A549 (cell line): ENCODE results near the gene KLRD1. TPM values are rescaled to one million over a fixed set of nuclear protein-coding genes. Genes with fewer than 3 reads are reported as not detected.
"Not testable (repeated sequence)": the region's sequence is repeated elsewhere in the genome, so short reads cannot be mapped to it uniquely, and the experiment has no call there.

Experiments used
- ATAC-seq, 2 experiments: fragments of 200-7000 bp in 1 of 2; fragments of >200 bp in 1 of 2; cut with Nextera tagmentation in 1 of 2; cut with Tn5 transposase in 1 of 2; 3 replicates each; pipeline versions ENCODE4 v1.8.0 to v1.9.1; 2018 to 2020; ENCODE audit warnings: mild to moderate bottlenecking in 1 of 2, moderate library complexity in 1 of 2
- CTCF ChIA-PET: fragments of 300-600 bp; sonication (Branson Sonifier 250); formaldehyde crosslinking; extraction: SDS; loops from one replicate; lab custom pipeline; 2021; ENCODE audit warnings: antibody characterized with exemption, inconsistent platforms; lab: Yijun Ruan, JAX
- POLR2A ChIA-PET: fragments of 350-600 bp; formaldehyde crosslinking; extraction: SDS; loops from one replicate; lab custom pipeline; 2021; ENCODE audit warnings: antibody characterized with exemption, inconsistent platforms; lab: Yijun Ruan, JAX
- DNase-seq, 2 experiments: peaks; one replicate each; pipeline versions ENCODE4 v3.0.0 to v3.0.0-alpha.2; 2011 to 2016; ENCODE audit warnings: low read depth in 1 of 2, low spot score in 1 of 2
- FAIRE-seq: peaks from 2 replicates; lab custom pipeline; 2011; peaks lifted over from hg19 to GRCh38; lab: Jason Lieb, UNC
- H3K27ac ChIP-seq, 2 experiments: fragments of >200 bp; sonication (Bioruptor Twin); formaldehyde crosslinking; 3 replicates each; pipeline ENCODE4 v1.5.1; 2016 to 2017
- H3K4me1 ChIP-seq: fragments of >200 bp; sonication (Bioruptor Twin); formaldehyde crosslinking; 3 replicates; pipeline ENCODE4 v1.6.1; 2016
- H3K4me2 ChIP-seq: fragments of >200 bp; sonication (Bioruptor Twin); formaldehyde crosslinking; 3 replicates; pipeline ENCODE4 v1.6.1; 2016
- H3K4me3 ChIP-seq: fragments of >200 bp; sonication (Bioruptor Twin); formaldehyde crosslinking; 3 replicates; pipeline ENCODE4 v1.5.1; 2016
- H3K9me3 ChIP-seq: fragments of >200 bp; sonication (Bioruptor Twin); formaldehyde crosslinking; 3 replicates; pipeline ENCODE4 v1.6.1; 2016
- CBX2 ChIP-seq: fragments of 200-600 bp; sonication (generic); IDR thresholded peaks from 2 replicates; pipeline ENCODE4 v1.6.1; 2016; ENCODE audit warnings: low read depth, mild to moderate bottlenecking, borderline replicate concordance
- CHD2 ChIP-seq: fragments of 150-350 bp; IDR thresholded peaks from 2 replicates; pipeline ENCODE4 v1.6.1; 2014; ENCODE audit warnings: low read length; ENCODE audit not compliant: partially characterized antibody
- GATA3 ChIP-seq: IDR thresholded peaks from 2 replicates; pipeline ENCODE4 v1.6.1; 2012; ENCODE audit warnings: borderline replicate concordance
- POLR2AphosphoS2 ChIP-seq: conservative IDR thresholded peaks from 2 replicates; pipeline ENCODE4 v1.6.1; 2012; ENCODE audit warnings: low read length, improper control_type of control experiment, inconsistent platforms
- ZC3H11A ChIP-seq: fragments of 450-650 bp; IDR thresholded peaks from 2 replicates; pipeline ENCODE4 v1.6.1; 2014; ENCODE audit warnings: antibody characterized with exemption, mild to moderate bottlenecking
- ZFP36 ChIP-seq: fragments of 450-650 bp; IDR thresholded peaks from 2 replicates; pipeline ENCODE4 v1.6.1; 2014; ENCODE audit warnings: borderline replicate concordance; ENCODE audit not compliant: partially characterized antibody
- WGBS: methylation state at CpG from one replicate; pipeline ENCODE4 v1.1.6; 2017; ENCODE audit errors: missing lambda C conversion rate; 5-methylcytosine and 5-hydroxymethylcytosine counted together
- polyA plus RNA-seq, 4 experiments: library from polyadenylated mRNA; depleted of rRNA in 3 of 4; stranded (reverse); fragments of >200 nt; fragmentation: RNase III in 1 of 4; extraction: RNeasy Plus Mini Kit Qiagen cat#74134 plus additional on column Dnase treatment in 1 of 4; gene quantifications; 2 replicates in 3 of 4; 3 replicates in 1 of 4; pipeline ENCODE4 v1.2.3, GENCODE V29; 2011 to 2017
- TF ChIP-seq, protein P1 (sequence below): fragments of >200 bp; sonication (Bioruptor Twin); formaldehyde crosslinking; IDR thresholded peaks from 2 replicates; pipeline ENCODE4 v1.6.1; 2016

Gene KLRD1
- polyA plus RNA-seq, 2 of the 4 experiments (the other 2 are of a cell fraction) = 0.01 TPM; not detected in 1

DNA sequence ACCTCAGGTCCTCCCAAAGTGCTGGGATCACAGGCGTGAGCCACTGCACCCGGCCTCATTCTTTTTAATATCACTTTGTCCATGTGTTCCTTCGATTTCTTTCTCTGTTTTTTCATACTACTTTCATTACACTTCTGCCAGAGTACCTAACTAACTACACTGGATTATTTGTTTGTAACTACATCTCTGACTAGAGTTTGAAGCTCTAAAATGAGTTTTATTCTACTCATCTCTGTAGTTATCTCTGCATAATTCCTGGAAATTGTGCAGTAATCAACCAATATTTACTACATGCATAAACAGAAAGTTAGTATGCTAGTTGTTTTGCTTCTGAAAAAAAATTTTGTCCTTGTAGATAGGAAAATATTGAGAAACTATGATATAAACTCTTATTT, 67.0 kb downstream of the KLRD1 start:
- H3K4me2 ChIP-seq = no peak overlapping the region
- no peak for TF ChIP-seq ZC3H11A
- no peak for TF ChIP-seq CBX2
- TF ChIP-seq, protein P1, sequence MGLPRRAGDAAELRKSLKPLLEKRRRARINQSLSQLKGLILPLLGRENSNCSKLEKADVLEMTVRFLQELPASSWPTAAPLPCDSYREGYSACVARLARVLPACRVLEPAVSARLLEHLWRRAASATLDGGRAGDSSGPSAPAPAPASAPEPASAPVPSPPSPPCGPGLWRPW = no peak
- no peak for TF ChIP-seq POLR2AphosphoS2
- no peak for TF ChIP-seq CHD2
- TF ChIP-seq ZFP36 = no peak
- TF ChIP-seq GATA3 = no peak
- WGBS = 83% methylated on average over 3 of the region's 3 CpGs
- DNase-seq = no peak
- H3K9me3 ChIP-seq = no peaks in the 10 kb centered on the region
- ATAC-seq = no peak
- POLR2A ChIA-PET = no interaction called here
- H3K27ac ChIP-seq = no peak overlapping the region
- CTCF ChIA-PET = interaction anchor here (1.4 kb wide), 1 partner anchor 9 kb away, joined by 3 read pairs; no protein-coding TSS in a partner anchor
- no peak for FAIRE-seq
- no peak overlapping the region for H3K4me3 ChIP-seq
- H3K4me1 ChIP-seq = peaks cover 16% of the 10 kb centered on the region

DNA sequence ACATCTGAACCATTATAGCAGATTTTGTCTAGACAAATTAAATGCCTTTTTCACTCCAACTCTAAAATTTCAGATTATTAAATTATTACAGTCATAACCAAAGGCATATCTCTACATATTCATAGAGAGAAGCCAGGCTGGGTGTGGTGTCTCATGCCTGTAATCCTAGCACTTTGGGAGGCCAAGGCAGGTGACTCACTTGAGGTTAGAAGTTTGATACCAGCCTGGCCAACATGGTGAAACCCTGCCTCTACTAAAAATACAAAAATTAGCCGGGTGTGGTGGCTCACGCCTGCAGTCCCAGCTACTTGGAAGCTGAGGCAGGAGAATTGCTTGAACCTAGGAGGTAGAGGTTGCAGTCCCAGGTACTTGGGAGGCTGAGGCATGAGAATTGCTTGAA, 71.1 kb downstream of the KLRD1 start:
- H3K4me2 ChIP-seq, DNase-seq, CTCF ChIA-PET, ATAC-seq, H3K27ac ChIP-seq, H3K9me3 ChIP-seq, H3K4me1 ChIP-seq, POLR2A ChIA-PET, FAIRE-seq, H3K4me3 ChIP-seq: not testable (repeated sequence)
- WGBS = 65% methylated on average over 2 of the region's 2 CpGs

Other genes with a start within 250 kb of the KLRD1 start
- 0.06 TPM in 1 of 2 replicates, not detected in the other for gene CLEC1A, start 208.9 kb upstream of the KLRD1 start, polyA plus RNA-seq (2011; rRNA removed)
- not detected in 3 replicates for gene CLEC1A, start 208.9 kb upstream of the KLRD1 start, polyA plus RNA-seq (2017; fragmentation: RNase III; extraction: RNeasy Plus Mini Kit Qiagen cat#74134 plus additional on column Dnase treatment)
- not detected in 2 replicates for gene CLEC7A, start 177.7 kb upstream of the KLRD1 start, polyA plus RNA-seq (2011; rRNA removed)
- 0.08 TPM in 1 of 3 replicates, not detected in the others for gene CLEC7A, start 177.7 kb upstream of the KLRD1 start, polyA plus RNA-seq (2017; fragmentation: RNase III; extraction: RNeasy Plus Mini Kit Qiagen cat#74134 plus additional on column Dnase treatment)
- 0.59 and 0.95 TPM in 2 replicates for gene OLR1, start 135.7 kb upstream of the KLRD1 start, polyA plus RNA-seq (2011; rRNA removed)
- 0.44 to 0.92 TPM (median 0.81 TPM) in 3 replicates for gene OLR1, start 135.7 kb upstream of the KLRD1 start, polyA plus RNA-seq (2017; fragmentation: RNase III; extraction: RNeasy Plus Mini Kit Qiagen cat#74134 plus additional on column Dnase treatment)
- gene TMEM52B, start 128.8 kb upstream of the KLRD1 start, polyA plus RNA-seq (2011; rRNA removed) = 0.08 and 0.39 TPM in 2 replicates
- 0.05 to 0.08 TPM (median 0.05 TPM) in 3 replicates for gene TMEM52B, start 128.8 kb upstream of the KLRD1 start, polyA plus RNA-seq (2017; fragmentation: RNase III; extraction: RNeasy Plus Mini Kit Qiagen cat#74134 plus additional on column Dnase treatment)
- 46.2 and 58.6 TPM in 2 replicates for gene GABARAPL1, start 95.0 kb upstream of the KLRD1 start, polyA plus RNA-seq (2011; rRNA removed)
- gene GABARAPL1, start 95.0 kb upstream of the KLRD1 start, polyA plus RNA-seq (2017; fragmentation: RNase III; extraction: RNeasy Plus Mini Kit Qiagen cat#74134 plus additional on column Dnase treatment) = 28.7 to 37.8 TPM (median 35.9 TPM) in 3 replicates
- not detected in 2 replicates for gene KLRK1, start 82.2 kb downstream of the KLRD1 start, polyA plus RNA-seq (2011; rRNA removed)
- not detected in 3 replicates for gene KLRK1, start 82.2 kb downstream of the KLRD1 start, polyA plus RNA-seq (2017; fragmentation: RNase III; extraction: RNeasy Plus Mini Kit Qiagen cat#74134 plus additional on column Dnase treatment)
- not detected in 2 replicates for gene KLRC4, start 101.9 kb downstream of the KLRD1 start, polyA plus RNA-seq (2011; rRNA removed)
- gene KLRC4, start 101.9 kb downstream of the KLRD1 start, polyA plus RNA-seq (2017; fragmentation: RNase III; extraction: RNeasy Plus Mini Kit Qiagen cat#74134 plus additional on column Dnase treatment) = not detected in 3 replicates
- gene KLRC3, start 112.7 kb downstream of the KLRD1 start, polyA plus RNA-seq (2011; rRNA removed) = 0.10 TPM in 1 of 2 replicates, not detected in the other
- not detected in 3 replicates for gene KLRC3, start 112.7 kb downstream of the KLRD1 start, polyA plus RNA-seq (2017; fragmentation: RNase III; extraction: RNeasy Plus Mini Kit Qiagen cat#74134 plus additional on column Dnase treatment)
- 0.52 and 0.83 TPM in 2 replicates for gene KLRC2, start 128.1 kb downstream of the KLRD1 start, polyA plus RNA-seq (2011; rRNA removed)
- gene KLRC2, start 128.1 kb downstream of the KLRD1 start, polyA plus RNA-seq (2017; fragmentation: RNase III; extraction: RNeasy Plus Mini Kit Qiagen cat#74134 plus additional on column Dnase treatment) = 0.25 to 0.42 TPM in 2 of 3 replicates, not detected in the other
- not detected in 2 replicates for gene KLRC1, start 145.5 kb downstream of the KLRD1 start, polyA plus RNA-seq (2011; rRNA removed)
- gene KLRC1, start 145.5 kb downstream of the KLRD1 start, polyA plus RNA-seq (2017; fragmentation: RNase III; extraction: RNeasy Plus Mini Kit Qiagen cat#74134 plus additional on column Dnase treatment) = not detected in 3 replicates
- gene EIF2S3B, start 198.0 kb downstream of the KLRD1 start, polyA plus RNA-seq (2011; rRNA removed) = 0.93 and 1.9 TPM in 2 replicates
- gene EIF2S3B, start 198.0 kb downstream of the KLRD1 start, polyA plus RNA-seq (2017; fragmentation: RNase III; extraction: RNeasy Plus Mini Kit Qiagen cat#74134 plus additional on column Dnase treatment) = 1.1 to 2.0 TPM (median 1.4 TPM) in 3 replicates